Tibial artery (tissue), 4 donors: Measurements from ENCODE around the gene ARTN.
A peak's percentile ranks its signal among the peaks of the same experiment; 100 is the strongest.

Experiments
- DNase-seq, 2 donors: peaks; one replicate each; pipeline ENCODE4 v3.0.0-alpha.2; 2019
- H3K27ac ChIP-seq, 2 donors: fragments of 200-600 bp; sonication (generic) in 1 of 2; 1 replicate in 1 of 2; 2 replicates in 1 of 2; pipeline ENCODE4 v1.5.1; 2018 to 2019; ENCODE audit warnings: mild to moderate bottlenecking in 1 of 2
- H3K27me3 ChIP-seq, 2 donors: fragments of 200-600 bp; sonication (generic) in 1 of 2; one replicate each; pipeline versions ENCODE4 v1.5.1 to v1.6.0; 2016 to 2019
- H3K36me3 ChIP-seq, 3 donors: fragments of 200-600 bp; sonication (generic) in 2 of 3; one replicate each; pipeline ENCODE4 v1.5.1; 2016 to 2019; ENCODE audit warnings: mild to moderate bottlenecking in 2 of 3
- H3K4me1 ChIP-seq, 4 donors: fragments of 200-600 bp; sonication (generic) in 2 of 4; 1 replicate in 3 of 4; 2 replicates in 1 of 4; pipeline ENCODE4 v1.5.1; 2016 to 2019
- H3K4me3 ChIP-seq, 2 donors: fragments of 200-600 bp; sonication (generic) in 1 of 2; 1 replicate in 1 of 2; 2 replicates in 1 of 2; pipeline ENCODE4 v1.5.1; 2018 to 2019; ENCODE audit warnings: mild to moderate bottlenecking in 2 of 2
- H3K9me3 ChIP-seq, 3 donors: fragments of 200-600 bp; sonication (generic) in 1 of 3; one replicate each; pipeline ENCODE4 v1.5.1; 2016 to 2019
- intact Hi-C: fragments of 100-400 bp; cut with DNase I; formaldehyde crosslinking; loops from one replicate; pipeline ENCODE4 v1.15.0; 2023; ENCODE audit warnings: low total_unique reads
- TF ChIP-seq, protein P1 (sequence below), 2 experiments: fragments of 200-600 bp in 1 of 2; fragments of 450-650 bp in 1 of 2; IDR thresholded peaks; one replicate each; pipeline ENCODE4 v1.5.1; 2017 to 2019; ENCODE audit warnings: antibody characterized with exemption in 2 of 2, mild to moderate bottlenecking in 1 of 2, moderate library complexity in 1 of 2

ARTN gene

DNA sequence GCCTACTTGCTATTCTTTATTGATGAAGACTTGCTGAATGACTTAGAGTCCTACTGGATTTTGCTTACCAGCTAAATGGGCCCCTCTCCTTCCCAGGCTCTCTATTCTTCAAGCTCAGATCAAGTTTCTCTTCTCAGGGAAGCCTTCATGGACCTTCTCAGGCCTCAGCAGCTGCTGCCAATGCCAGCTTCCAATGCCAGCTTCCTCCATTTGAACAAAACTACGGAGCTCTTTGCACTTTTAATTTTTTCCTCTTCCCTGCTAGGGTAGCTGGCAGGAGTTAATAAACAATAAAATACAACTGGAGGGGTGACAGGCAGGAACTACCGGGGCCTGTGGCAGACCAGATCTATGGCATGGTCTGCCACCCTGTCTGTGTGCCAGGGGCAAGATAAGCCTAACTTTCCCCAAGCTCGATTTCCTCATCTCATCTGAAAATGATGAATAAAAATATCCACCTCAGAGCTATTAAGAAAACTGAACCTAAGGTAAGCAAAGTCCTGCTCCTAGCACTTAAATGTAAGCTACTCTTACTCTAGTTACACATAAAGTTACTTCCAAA lies 12.2 kb downstream of the ARTN start:
- Histone ChIP-seq H3K4me1 (peaks cover 0 to 42% (median 29%) of the 10 kb centered on the region in 4 donors), H3K36me3 (peaks cover 0 to 13% (median 6%) of the 10 kb centered on the region in 3 donors), H3K27ac (peak overlapping the region; percentile 89 to 94), H3K27me3 (no peaks in the 10 kb centered on the region), H3K4me3 (peak overlapping the region; percentile 73 to 74), H3K9me3 (no peaks in the 10 kb centered on the region)
- no peak for DNase-seq
- intact Hi-C loops: loop anchor here (2.0 to 10.0 kb wide), 2 partner anchors 29 to 89 kb away; partner anchors contain the start of genes ATP6V0B and SLC6A9
- TF ChIP-seq, protein P1, sequence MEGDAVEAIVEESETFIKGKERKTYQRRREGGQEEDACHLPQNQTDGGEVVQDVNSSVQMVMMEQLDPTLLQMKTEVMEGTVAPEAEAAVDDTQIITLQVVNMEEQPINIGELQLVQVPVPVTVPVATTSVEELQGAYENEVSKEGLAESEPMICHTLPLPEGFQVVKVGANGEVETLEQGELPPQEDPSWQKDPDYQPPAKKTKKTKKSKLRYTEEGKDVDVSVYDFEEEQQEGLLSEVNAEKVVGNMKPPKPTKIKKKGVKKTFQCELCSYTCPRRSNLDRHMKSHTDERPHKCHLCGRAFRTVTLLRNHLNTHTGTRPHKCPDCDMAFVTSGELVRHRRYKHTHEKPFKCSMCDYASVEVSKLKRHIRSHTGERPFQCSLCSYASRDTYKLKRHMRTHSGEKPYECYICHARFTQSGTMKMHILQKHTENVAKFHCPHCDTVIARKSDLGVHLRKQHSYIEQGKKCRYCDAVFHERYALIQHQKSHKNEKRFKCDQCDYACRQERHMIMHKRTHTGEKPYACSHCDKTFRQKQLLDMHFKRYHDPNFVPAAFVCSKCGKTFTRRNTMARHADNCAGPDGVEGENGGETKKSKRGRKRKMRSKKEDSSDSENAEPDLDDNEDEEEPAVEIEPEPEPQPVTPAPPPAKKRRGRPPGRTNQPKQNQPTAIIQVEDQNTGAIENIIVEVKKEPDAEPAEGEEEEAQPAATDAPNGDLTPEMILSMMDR (IDR thresholded peaks at IDR 0.05): no peak

DNA sequence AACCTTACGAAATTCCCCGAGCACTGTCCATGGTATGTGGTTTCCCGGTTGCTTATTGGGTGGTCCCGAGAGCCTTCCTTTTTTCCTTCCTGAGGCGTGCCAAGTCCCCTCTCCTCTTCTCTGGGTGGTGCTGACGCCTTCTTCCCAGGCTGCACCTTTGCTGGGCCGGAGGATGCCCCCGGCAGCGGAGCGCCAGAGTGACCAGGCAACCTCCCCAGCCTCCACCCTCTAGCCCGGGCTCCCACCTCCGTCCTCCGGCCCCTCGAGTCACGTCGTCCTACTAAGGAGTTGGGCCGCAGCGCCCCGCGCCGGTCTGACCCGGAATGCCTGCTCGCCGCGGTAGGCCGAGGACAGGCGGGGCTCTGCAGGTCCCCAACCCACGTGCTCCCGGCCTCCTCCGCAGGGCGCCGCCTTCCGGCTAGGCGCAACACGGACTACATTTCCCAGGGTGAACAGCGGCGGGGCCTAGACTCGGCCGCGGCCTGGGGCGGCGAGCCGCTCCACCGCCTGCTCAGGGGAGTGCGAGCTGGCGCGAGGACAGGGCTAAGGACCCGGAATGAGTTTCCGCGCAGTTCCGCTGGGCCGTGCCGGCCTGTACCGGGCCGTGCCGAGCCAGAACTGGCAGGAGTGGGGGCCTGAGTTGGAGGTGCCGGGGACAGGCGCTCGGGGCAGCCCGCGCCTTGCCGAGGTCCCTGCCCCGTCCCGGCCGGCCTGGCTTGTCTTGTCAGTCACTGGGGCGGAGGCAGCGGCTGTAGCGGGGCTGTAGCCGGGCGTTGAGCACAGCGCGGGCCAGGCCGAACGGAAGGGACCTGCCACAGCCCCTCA lies 12.8 kb downstream of the ARTN start, which contains the start of gene IPO13:
Gene IPO13 (plus strand): TSS at position 715 of the 825 bp plus-strand sequence. CDS start 651 bp downstream, outside the sequence.
- Histone ChIP-seq H3K27me3 (no peaks in the 10 kb centered on the region), H3K9me3 (no peaks in the 10 kb centered on the region), H3K4me1 (peaks cover 0 to 42% (median 29%) of the 10 kb centered on the region in 4 donors), H3K27ac (peak within 1 kb of the TSS; percentile 89 to 94), H3K36me3 (peaks cover 0 to 18% (median 6%) of the 10 kb centered on the region in 3 donors), H3K4me3 (peak within 1 kb of the TSS; percentile 73 to 74)
- TF ChIP-seq, protein P1 (IDR thresholded peaks at IDR 0.05): peak; percentile 53 to 72
- intact Hi-C loops: loop anchor here (2.0 to 10.0 kb wide), 2 partner anchors 28 to 88 kb away; partner anchors contain the start of genes ATP6V0B and SLC6A9
- peak; percentile 93 to 97 for DNase-seq

DNA sequence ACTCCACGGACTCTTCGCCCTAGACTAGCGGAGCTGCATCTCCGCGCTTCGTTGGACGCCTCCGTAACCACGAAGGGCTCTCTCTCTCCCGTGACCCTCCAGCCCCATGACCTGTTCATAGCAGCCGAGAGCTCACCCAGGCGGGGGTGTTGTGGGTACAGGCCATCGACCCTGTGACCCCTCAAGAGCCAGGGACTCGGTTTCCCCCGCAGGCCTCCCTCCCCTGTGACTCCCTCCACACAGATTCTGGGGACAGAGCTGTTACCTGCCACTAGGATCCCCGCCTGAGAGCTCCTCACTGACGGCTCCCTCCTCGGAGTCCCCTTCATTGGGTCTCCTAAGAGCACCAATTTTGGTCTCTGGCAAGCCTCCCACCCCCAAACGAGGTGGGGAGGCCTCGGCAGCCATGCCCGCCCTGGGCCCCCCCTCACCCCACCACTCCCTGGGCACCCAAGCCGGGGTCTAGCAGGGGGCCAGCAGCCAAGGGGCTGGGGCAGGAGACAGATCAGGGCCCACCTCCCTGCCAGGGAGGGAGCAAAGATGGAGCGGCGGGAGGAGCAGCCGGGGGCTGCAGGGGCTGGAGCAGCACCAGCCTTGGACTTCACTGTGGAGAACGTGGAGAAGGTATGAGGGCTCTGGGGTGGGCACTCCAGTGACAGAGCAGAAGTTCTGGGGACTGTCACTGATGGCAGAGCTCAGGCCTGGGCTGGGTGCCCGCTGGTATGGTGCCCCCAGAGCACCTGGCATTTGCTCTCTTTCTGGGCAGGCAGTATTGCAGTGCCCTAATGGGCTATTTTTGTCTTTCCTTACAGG lies 13.7 kb downstream of the ARTN start:
- intact Hi-C loops: loop anchor here (2.0 to 10.0 kb wide), 2 partner anchors 28 to 88 kb away; partner anchors contain the start of genes ATP6V0B and SLC6A9
- Histone ChIP-seq H3K4me1 (peaks cover 0 to 42% (median 29%) of the 10 kb centered on the region in 4 donors), H3K27ac (peak overlapping the region; percentile 89 to 94), H3K27me3 (no peaks in the 10 kb centered on the region), H3K9me3 (no peaks in the 10 kb centered on the region), H3K36me3 (peaks cover 0 to 18% (median 6%) of the 10 kb centered on the region in 3 donors), H3K4me3 (peak overlapping the region; percentile 73 to 74)
- TF ChIP-seq, protein P1 (IDR thresholded peaks at IDR 0.05): no peak
- no peak for DNase-seq

DNA sequence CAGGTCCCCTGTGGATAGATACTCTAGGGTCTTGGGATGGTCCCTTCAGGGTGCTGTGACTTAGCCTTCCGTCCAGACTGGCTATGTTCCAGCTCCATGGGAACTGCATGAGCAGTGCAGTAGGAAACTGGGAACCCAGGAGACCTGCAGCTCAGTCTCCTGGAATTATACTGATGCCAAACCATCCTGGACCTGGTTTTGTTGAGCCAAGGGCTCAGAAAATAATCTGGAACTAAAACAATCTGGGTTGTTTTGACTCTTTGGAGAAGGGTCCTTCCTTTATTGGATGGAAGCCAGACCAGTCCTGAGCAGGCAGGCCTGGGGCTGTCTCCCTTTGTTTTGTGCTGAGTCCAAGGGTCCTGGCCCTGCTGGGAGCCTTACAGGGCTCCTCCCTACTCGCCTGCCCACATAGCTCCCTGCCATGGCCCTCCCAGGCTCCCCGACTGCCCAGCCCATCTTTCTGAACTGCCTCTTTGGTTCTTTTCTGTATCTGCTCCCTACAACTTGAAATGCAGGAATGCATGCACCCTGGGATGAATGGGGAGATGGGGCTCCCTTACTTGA lies 14.4 kb downstream of the ARTN start:
- peak overlapping the region in 1 of 2 donors; percentile 94 for H3K27ac ChIP-seq
- H3K27me3 ChIP-seq: no peaks in the 10 kb centered on the region

More for the DNA sequence above, 14.4 kb downstream of the ARTN start:
- no peaks in the 10 kb centered on the region for H3K9me3 ChIP-seq
- intact Hi-C loops: loop anchor here (2.0 to 10.0 kb wide), 3 partner anchors 19 to 87 kb away; partner anchors contain the start of genes ATP6V0B and SLC6A9
- TF ChIP-seq, protein P1 (IDR thresholded peaks at IDR 0.05): no peak
- peak overlapping the region; percentile 73 to 74 for H3K4me3 ChIP-seq
- peaks cover 0 to 18% (median 6%) of the 10 kb centered on the region in 3 donors for H3K36me3 ChIP-seq
- peaks cover 0 to 42% (median 29%) of the 10 kb centered on the region in 4 donors for H3K4me1 ChIP-seq
- no peak for DNase-seq
